Activated CD8-positive, alpha-beta memory T cell treated with anti-CD3 and anti-CD28 coated beads for 48 hours (primary cell): ENCODE measurements around the gene CXCL9.
"Not testable (repeated sequence)": the region's sequence is repeated elsewhere in the genome, so short reads cannot be mapped to it uniquely, and the experiment has no call there.

ENCODE experiments used
- DNase-seq, 3 experiments: peaks; one replicate each; pipeline ENCODE4 v3.0.0-alpha.2; 2020; ENCODE audit warnings: low read depth in 2 of 3, low spot score in 2 of 3

CXCL9 gene

DNA sequence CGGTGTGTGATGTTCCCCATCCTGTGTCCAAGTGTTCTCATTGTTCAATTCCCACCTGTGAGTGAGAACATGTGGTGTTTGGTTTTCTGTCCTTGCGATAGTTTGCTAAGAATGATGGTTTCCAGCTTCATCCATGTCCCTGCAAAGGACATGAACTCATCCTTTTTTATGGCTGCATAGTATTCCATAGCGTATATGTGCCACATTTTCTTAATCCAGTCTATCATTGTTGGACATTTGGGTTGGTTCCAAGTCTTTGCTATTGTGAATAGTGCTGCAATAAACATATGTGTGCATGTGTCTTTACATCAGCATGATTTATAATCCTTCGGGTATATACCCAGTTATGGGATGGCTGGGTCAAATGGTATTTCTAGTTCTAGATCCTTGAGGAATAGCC, 45.2 kb downstream of the CXCL9 start:
- not testable (repeated sequence) for DNase-seq

DNA sequence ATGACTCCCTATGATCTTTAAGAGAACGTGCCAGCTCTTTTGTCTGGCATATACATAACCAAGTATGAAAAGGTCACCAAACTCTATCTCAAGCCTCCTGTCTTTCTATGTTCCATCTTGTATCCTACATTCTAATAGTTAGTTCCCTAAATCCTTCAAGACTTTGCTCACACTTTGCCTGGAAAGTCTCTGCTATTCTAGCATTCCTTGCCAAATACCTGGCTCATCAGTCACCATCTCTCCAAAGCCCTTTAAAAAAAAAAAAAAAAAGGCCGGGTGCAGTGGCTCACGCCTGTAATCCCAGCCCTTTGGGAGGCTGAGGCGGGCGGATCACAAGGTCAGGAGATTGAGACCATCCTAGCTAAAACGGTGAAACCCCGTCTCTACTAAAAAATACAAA, 48.8 kb downstream of the CXCL9 start:
- not testable (repeated sequence) for DNase-seq

- not testable (repeated sequence) for DNase-seq
These were observed 52.5 kb downstream of the CXCL9 start for GRCh38 chr4:75954811-75955210.

- no peak for DNase-seq
These were observed 53.8 kb downstream of the CXCL9 start for GRCh38 chr4:75953509-75953908.
